ENCODE results near the gene ANLN.
"Not testable (repeated sequence)": the region's sequence is repeated elsewhere in the genome, so short reads cannot be mapped to it uniquely, and the experiment has no call there.

Gene ANLN

DNA sequence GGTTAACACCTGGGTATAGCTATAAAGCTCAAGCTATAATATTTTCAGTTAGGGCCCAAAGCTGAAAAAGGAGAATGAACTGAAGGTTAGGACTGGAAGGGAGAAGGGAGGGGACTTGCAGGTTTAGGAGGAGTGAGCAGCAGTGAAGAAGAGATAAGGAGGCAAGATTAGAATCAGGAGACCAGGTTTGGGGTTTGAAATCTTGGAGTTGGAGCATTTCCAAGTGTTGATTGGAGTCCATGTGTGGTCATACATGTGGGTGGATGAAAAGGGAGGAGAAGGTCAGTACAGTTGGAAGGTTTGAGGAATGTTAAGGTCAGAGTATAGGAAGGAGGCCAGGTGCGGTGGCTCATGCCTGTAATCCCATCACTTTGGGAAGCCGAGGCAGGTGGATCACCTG lies 8.6 kb upstream of the ANLN start:
- DNase-seq, result no peak

GRCh38 chr7:36383284-36383683 lies 6.4 kb upstream of the ANLN start:
- not testable (repeated sequence) for DNase-seq

- not testable (repeated sequence) for DNase-seq
Observed at GRCh38 chr7:36385646-36386045, 4.0 kb upstream of the ANLN start.

GRCh38 chr7:36387435-36388231 lies 2.0 kb upstream of the ANLN start:
- no peak for DNase-seq

DNA sequence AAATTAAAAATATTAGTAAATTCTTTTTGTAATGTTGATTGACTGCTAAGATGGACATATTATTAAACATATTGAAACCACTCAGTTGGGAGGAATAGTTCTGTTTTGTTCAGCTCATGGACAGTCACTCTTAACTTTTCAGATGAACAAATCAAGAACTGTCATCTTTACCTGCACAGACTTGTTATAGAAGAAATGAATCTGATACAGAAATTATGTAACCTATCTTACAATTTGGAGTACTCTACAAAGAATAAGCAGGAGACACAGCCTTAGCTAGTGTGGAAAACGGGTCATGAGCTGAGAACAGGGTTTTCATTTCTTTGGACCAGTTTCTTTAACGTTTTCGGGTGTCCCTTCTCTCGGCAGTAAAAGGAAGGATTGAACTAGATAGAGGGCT lies 1.2 kb upstream of the ANLN start:
- no peak for DNase-seq

DNA sequence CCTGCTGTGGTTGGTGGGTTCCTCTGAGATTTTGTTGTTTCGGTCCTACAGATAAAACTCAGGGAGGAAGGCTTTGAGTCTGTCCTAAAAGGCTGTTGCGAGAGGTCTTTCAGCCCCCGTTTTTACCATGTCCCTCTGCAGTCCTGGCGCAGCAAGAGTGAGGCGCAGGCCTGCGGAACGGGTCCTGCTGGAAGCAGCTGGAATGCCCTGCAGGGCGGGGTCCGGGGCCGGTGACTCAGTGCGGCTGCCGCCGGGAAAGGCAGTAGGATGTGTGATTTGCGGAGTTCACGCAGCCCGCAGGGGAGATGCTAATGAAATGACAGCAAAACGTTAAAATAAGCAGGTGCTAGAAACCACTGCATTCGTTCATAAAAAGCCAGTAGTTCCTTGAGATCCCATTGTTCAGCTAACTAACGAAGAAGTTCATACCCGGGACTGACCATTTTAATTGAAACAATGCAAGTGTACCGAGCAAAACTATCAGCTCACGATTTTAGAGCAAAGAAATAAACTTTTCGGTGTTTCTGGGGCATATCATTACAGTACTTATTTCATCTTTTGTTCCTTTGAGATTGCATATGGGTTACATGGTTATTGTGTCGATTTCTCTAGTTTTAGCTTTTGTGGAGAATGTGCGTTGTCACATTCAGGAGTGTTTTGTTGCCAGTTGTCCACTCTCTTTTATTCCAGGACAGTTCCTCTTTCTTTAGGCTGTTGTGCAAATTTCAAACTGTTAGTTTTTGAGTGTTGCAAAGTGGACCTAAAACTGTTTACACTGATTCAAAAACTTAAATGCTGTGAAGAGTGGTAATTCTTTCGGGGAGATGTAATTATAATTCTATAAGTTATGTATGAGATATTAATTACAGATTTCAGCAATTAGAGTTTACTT lies 783 bp downstream of the ANLN start:
- peak; percentile 97 for DNase-seq

GRCh38 chr7:36391436-36392198 lies 2.0 kb downstream of the ANLN start:
- no peak for DNase-seq

GRCh38 chr7:36393826-36394225 lies 4.2 kb downstream of the ANLN start:
- DNase-seq, result no peak

- no peak for DNase-seq
Observed at GRCh38 chr7:36395171-36395894, 5.7 kb downstream of the ANLN start.

- no peak for DNase-seq
Observed at GRCh38 chr7:36396150-36396549, 6.5 kb downstream of the ANLN start.

GRCh38 chr7:36400036-36400435 lies 10.4 kb downstream of the ANLN start:
- no peak for DNase-seq

GRCh38 chr7:36400606-36401005 lies 10.9 kb downstream of the ANLN start:
- no peak for DNase-seq

- DNase-seq, result no peak
Observed at GRCh38 chr7:36403452-36403851, 13.8 kb downstream of the ANLN start.

DNA sequence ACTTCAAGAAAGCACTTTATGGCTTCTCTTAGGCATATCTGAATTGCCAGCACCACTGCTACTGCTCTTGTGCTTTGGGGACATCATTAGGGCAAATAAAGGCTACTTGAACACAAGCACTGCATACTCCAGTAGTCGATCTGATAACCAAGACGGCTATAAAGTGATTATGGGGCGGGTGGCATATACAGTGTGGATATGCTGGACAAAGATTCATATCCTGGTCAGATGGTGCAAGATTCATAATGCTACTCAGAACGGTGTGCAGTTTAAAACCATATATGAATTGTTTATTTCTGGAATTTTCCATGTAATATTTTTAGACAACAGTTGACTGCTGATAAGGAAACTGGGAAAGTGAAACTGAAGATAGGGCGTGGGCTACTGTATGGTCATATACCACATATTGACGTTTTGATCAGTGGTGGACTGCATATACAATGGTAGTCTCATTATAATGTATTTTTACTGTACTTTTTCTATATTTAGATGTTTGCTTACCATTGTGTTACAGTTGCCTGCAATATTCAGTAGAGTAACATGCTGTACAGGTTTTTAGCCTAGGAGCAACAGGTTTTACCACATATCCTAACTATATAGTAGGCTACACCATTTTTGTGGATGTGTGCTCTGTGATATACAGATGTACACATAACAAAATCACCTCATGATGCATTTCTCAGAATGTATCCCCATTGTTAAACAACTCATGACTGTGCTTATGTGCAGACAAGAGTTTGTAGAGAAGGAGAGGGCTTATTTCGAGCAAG lies 15.2 kb downstream of the ANLN start:
- DNase-seq, result no peak

DNA sequence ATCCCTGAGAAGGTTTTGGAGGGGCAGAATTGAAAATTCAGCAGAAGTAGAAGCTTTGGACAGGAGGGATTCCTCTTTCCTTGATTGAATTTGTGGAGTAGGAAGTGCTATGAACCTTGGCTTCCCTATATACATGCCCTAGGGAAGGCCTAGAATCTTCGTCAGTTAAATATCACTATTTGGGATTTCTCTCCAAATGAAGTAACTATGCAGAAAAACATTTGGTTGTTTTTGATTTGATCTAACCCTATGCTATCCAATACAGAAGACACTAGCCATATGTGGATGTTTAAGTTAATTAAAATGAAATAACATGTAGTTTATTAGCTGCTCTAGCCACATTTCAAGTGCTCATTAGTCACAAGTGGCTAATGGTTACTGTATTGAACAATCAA lies 15.7 kb downstream of the ANLN start:
- DNase-seq, result no peak

- no peak for DNase-seq
Observed at GRCh38 chr7:36406156-36406555, 16.5 kb downstream of the ANLN start.

DNA sequence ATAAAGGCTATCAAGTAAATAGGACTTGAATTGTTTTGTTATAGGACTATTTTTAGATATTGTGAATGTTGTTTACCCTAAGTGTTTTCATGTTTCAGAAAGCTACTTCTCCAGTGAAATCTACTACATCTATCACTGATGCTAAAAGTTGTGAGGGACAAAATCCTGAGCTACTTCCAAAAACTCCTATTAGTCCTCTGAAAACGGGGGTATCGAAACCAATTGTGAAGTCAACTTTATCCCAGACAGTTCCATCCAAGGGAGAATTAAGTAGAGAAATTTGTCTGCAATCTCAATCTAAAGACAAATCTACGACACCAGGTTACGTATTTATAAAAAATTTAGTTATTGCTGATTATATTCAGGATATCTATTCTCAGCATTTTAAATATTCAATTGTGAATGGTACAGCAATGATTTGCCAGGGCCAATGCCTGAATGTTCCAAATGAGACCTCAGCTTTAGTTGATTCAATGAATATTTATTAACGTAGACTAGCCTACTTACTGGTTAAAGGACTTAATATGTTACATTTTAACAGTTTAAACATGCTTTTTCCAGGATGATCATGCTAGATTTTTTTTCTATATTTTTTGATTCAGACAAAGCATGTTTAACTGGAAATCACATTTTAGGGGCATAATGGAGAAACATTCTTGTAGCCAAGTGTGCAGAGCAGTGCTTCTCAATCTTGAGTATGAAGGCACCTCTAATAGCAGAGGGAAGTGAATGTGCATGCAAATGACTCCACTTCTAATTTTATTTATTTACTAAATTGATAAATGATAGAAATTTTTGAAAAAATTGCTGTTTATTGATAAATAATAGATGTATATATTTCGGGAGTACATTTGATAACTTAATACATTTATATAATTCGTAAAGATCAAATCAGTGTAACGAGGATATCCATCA lies 18.2 kb downstream of the ANLN start:
- DNase-seq, result no peak

- DNase-seq, result no peak
Observed at GRCh38 chr7:36408589-36408988, 18.9 kb downstream of the ANLN start.

DNA sequence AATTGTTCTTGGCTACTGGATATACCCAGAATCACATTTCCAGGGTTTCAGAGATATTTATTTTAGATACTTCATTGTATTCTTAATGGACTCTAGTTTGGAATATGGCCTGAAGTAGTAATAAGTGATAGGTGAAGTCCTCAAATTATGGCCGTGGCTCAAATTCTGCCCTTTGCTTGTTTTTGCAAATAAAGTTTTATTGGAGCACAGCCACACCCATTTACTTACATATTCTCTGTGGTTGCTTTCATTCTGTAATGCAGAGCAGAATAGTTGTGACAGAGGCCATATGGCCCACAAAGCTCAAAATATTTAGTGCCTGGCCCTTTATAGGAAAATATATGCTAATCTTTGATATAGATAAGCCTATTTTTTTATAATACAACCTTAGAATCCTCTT lies 19.5 kb downstream of the ANLN start:
- DNase-seq, result no peak

- DNase-seq, result no peak
Observed at GRCh38 chr7:36415144-36415543, 25.5 kb downstream of the ANLN start.

DNA sequence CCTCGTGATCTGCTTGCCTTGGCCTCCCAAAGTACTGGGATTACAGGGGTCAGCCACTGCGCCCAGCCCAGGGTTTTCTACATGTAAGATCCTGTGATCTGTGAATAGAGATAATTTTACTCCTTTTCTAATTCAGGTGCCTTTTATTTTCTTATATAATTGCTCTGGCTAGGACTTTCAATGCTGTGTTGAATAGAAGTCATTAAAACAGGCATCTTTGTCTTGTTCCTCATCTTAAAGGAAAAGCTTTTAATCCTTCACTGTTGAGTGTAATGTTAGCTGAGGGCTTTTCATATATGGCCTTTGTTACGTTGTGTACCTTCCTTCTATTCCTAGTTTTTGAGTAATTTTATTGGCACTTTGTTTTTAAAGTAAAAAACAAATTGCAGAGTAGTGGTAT lies 26.6 kb downstream of the ANLN start:
- no peak for DNase-seq

Data from islet precursor cell (in vitro differentiated cells).